ENCODE data around the gene B4GALT5.

B4GALT5 gene

DNA sequence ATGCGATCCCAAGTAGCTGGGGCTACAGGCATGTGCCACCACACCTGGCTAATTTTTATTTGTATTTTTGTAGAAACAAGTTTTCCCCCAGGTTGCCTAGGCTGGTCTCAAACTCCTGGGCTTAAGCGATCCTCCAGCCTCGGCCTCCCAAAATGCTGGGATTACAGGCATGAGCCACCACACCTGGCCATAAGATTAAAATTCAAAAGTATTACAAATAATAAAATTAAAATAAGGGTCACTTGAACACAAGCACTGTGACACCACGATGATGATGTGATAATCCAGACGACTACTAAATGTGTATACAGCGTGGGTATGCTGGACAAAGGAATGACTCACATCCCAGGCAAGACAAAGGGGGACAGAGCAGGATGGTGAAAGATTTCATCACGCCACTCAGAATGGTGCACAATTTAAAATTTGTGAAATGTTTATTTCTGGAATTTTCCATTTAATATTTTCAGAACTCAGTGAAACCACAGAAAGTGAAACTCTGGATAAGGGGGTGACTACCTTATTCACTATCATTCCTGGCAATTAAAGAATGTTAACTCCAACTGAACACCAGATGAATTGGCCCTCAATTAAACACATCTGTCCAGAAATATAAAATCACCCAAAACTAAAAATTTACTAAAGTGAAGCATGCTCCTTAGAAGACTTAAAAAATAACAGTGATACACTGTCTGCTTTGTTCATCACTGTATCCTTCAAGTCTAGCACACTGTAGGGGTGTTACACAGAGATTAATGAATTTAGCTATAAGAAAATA, 13.1 kb downstream of the B4GALT5 start:
- no peak for DNase-seq

DNA sequence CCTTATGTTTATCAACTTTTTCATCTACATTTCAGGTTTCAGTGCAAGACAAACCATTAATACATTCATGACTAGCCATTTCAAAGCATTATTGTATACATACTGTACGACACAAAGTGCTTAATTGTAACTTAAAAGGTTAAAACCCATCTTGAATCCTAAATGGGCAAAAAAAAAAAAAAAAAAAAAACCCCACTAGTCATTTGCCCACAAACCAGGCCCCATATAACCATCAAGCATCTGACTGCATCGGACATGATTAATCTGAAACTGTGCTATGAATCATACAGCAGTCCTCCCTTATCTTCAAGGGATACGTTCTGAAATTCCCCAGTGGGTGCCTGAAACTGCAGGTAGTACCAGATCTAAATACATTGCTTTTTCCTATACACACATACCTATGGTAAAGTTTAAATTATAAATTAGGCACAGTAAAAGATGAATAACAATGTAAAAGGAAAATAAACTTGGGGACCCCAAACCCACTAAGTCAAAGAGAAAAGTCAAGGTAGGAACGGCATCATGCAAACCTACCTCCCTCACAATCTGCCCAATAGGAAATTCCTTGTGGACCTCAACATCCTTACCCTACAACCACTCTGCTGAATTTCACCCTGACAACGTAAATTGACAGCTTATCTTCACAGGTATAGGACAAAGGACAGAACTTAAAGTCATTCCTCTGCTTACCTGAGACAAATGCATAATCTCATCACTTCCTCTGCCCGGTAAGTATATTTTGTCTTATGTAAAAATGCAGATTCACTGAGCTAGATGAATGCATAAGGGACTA, 14.3 kb downstream of the B4GALT5 start:
- no peak for DNase-seq

DNA sequence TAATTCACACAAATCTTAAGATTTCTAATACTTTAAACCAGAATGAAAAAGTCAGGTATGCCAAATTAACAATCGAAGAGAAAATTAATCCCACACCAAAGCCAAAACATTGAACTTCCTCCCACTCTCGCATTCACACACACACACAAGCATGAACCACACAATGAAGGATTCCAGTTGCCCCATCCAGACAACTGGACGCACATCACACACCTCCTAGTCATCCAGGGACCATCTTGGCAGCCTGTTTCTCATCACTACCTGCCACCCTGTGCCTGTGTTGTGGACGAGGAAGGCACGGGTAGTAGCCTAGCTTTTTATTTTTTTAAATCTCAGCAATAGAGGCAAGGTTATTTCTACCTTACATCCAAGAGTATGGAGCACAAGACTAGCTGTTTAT, 15.2 kb downstream of the B4GALT5 start:
- no peak for DNase-seq

DNA sequence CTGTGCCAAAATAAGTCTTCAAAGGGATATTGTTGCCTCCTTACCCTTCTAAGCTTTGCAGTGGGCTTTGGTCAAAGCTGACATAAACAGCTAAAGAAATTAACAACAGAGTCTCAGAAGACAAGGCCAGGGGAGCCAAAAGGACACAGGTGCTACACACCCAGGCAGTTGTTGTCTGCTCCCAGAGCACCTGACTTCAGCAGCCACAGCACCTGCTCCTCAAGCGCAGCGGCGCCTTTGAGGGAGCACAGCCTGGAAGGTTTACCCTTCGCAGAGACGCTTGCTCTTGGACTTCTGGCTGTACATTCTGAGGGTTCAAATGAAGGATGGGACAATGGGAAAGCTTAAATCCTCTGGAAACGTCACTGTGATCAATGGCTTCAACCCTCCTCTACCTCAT, 16.6 kb downstream of the B4GALT5 start:
- no peak for DNase-seq

DNA sequence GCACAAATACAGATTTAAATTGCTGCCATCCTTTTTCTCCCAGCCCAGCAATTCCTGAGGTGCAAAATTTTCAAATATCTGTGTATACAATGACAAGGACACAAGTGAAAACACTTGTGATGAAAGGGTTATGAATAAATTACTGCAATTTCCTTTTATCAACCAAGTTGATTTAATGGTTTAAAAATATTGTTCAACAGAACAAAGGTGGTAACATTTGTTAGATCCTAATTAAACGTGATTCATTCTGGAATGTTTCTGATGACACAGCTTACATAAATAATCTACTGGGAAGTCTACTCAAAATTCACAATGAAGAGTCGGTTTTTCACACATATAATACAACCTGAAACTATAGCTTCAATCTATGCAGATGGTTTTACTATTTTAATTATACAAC, 17.1 kb downstream of the B4GALT5 start:
- no peak for DNase-seq

DNA sequence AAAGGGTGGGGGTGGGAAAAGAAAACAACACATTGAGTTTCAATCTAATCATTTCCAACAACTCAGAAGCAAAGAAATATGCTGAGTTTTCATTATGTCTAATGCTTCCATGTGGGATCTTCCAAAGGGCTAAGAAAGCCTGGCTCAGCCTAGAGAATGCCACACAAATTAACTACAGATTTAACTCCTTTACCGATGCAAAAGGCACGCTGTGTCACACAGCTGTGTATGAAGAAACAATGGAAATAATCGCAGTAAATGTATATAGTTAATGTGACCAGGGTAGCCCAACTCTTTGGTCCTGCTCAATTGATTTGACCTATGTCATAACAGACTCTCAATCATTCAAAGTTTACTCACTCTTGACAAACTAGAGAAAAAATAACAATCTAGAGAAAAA, 17.8 kb downstream of the B4GALT5 start:
- no peak for DNase-seq

DNA sequence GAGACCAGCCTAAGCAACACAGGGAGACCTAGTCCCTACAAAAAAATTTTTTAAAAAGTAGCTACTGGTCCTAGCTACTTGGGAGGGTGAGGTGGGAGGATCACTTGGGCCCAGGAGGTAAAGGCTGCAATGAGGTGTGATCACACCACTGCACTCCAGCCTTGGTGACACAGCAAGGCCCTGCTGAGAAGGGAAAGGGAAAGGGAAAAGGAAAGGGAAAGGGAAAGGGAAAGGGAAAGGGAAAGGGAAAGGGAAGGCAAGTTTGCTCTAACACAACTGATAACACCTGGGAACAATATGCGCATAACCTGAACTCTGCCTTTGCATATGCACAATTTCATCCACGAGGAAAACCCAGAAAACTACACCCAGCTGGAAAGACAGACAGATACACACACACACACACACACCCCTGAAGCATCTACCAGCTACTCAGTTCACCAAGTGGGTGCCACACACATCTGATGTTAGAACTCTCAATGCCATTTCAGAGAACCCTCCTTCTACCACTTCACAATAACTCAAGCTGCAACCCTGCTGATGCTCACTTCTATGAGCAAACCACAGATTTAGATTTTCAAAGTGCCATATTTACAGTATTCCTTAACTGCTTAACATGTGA, 19.1 kb downstream of the B4GALT5 start:
- no peak for DNase-seq

DNA sequence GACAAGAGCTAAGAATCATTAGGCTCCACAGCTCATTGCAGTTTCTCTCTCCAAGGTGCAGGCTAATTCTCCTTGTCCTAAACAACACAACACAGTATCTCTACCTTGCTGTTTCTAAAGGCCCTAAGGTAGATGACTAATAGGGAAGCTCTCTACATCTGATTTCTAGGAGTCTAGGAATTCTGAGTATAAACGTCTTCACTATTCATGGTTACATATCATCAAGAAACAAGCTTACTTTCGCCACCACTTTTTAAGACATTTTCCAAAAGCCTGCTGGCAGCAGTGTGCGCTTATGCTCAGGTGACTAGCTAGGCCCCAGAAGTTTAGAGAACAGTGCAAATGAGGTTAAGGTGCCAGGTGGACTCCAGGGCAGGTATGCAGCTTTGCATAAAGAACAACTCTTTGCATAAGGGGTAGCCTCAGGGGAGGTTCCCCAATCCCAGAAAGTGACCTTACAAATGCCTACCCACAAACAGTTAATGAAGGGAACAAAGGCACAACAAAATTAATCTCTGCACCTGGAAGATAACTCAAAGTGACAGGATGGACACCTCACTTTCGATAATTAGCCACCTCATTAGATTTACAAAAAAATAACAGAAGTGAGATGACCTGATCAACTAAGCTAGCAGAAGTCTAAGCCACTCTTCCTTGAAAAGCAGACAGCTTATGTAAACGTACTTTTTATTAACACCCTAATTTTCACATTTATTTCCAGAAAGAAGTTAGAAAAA, 20.1 kb downstream of the B4GALT5 start:
- no peak for DNase-seq

DNA sequence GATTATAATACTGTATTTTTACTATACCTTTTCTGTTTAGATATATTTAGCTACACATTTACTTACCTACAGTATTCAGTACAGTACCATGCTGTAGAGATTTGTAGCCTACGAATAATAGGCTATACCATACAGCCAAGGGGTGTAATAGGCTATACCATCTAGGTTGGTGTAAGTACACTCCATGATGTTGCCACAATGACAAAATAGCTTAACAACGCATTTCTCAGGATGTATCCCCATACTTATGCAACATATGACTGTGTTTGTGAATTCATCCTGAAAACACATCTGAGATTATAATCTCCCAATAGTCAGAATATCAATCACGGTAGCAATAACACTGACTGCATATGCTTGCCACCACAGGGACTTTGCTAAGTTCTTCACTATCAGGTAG, 20.7 kb downstream of the B4GALT5 start:
- DNase-seq = no peak

DNA sequence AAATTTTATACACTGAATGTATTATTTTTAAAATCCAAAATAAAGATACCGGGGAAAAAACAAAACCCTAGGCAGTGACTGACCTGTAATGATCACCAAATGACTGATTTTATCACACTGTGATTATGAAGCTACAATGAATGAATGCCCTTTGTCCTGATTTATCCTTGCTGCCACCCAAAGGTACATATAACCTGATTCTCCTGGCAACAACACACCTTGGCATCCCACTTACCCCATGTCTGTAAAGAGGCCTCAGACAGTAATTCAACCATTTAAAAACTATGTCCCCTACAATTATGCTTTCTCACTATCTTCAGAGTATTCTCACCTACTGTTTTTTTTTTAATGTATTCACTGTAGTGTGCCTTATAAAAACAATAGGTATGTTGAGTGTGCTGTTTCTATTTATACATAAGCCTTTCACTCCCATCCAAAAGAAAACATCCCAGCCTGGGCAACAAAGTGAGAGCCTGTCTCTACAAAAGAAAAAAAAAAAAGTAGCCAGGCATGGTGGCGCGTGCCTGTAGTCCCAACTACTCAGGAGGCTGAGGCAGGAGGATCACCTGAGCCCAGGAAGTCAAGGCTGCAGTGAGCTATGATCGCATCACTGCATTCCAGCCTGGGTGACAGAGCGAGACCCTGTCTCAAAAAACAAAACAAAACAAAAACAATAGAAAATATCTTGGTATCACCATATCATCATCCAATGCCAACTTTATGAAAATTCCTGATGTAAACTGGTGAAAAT, 21.7 kb downstream of the B4GALT5 start:
- DNase-seq = no peak

DNA sequence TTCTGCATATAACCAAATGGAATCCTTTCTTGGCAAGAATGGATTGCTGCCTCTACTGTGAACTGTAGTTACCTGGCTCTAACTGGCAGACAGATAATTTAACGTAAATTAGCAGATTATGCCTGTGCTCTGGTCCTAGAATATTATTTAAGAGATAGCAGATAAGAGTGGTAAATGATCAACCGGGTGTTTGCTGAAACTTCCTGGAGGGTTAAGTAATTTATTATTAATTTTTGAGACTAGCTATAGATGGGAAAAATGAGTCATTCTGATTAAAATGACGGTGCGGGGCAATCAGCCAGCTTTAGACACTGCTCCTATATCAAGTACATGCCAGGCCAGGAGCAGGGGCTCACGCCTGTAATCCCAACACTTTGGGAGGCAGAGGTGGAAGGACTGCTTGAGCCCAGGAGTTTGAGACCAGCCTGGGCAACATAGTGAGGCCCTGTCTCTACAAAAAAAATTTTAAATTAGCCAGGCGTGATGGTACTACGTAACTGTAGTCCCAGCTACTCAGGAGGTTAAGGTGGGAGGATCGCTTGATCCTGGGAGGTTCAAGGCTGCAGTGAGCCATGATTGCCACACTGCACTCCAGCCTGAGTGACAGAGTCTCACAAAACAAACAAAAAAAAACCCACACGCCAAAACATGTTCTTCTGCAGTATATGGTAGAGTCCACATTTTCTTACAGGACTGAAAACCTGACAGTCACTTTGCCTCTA, 22.6 kb downstream of the B4GALT5 start:
- peak; percentile 27 for DNase-seq

DNA sequence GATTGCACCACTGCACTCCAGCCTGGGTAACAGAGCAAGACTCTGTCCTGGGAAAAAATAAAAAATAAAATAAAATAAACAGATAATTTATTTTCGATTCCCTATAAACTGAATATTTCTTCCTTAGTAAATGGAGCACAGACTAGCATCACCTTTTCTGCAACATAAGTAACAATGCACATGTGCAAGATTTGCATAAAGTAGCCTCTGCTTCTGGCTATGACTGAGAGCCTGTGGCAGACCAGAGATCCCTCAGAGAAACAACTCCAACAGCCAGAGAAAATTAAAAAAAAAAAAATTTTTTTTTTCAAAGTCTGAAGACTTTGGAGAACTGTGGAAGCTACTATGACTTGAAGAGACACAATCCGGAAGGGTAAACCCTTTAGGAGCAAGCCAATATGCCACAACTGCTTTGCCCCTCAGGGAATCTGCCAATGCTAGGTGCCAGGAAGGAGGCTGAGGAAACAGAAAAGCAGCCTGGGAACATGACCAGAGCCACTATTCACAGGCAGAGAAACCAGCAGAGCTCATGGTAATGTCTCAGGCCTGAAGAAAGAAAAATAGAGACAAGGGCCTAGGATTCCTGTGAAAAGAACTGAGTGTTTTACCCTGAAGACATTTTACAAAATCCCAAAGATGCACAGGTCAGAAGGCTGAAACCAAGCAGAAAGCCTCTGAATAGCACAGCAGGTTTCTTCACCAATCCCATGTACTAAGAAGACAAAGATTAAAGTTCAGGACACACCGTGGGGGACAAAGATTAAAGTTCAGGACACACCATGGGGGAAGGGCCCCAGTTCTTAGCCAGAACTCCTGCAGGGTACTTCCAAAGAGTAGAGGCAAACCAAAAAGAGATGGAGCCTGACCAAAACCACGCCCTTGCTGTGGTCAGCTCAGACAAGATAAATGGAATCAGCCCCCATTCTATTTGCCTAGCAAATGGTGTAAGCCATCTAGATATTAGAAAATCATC, 25.8 kb downstream of the B4GALT5 start:
- DNase-seq = no peak

DNA sequence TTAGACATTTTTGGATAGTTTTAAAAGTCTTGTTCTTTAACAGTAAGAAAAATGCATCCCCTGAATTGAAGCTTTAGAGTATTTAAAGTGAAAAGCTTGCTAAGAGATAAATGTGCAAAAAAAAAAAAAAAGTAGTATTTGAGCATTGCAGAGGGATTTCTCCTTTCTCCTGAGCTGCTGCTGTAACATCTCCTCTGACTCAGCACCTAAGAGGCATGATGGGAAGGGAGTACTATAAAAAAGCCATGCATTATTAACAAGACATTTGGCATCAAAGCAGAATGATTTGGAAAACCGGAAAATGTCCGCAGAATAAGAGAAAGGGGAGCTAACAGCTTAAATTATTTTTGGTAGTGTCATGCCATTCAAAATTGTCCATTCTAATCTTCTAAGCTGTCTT, 27.9 kb downstream of the B4GALT5 start:
- DNase-seq = no peak

DNA sequence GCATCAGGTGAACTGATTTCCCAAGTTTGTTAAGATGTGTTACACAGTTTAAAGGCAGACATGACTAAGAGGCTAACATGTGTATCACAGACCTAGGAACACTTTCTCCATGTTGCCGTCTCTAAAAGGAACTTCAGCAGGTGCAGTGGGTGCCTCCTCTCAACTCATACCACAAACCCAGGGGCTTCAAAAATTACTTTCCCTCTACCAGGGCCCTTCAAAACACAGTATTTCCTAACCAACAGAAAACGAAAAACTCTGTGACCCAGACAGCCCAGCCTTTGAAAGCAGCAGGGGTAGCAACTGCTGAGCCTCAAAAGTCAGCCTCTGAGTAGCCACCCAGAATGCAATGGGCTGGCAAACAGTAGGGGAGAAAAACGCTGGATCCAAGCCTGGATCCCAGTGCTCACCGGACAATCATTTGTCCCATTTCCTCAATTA, 28.5 kb downstream of the B4GALT5 start:
- DNase-seq = no peak

DNA sequence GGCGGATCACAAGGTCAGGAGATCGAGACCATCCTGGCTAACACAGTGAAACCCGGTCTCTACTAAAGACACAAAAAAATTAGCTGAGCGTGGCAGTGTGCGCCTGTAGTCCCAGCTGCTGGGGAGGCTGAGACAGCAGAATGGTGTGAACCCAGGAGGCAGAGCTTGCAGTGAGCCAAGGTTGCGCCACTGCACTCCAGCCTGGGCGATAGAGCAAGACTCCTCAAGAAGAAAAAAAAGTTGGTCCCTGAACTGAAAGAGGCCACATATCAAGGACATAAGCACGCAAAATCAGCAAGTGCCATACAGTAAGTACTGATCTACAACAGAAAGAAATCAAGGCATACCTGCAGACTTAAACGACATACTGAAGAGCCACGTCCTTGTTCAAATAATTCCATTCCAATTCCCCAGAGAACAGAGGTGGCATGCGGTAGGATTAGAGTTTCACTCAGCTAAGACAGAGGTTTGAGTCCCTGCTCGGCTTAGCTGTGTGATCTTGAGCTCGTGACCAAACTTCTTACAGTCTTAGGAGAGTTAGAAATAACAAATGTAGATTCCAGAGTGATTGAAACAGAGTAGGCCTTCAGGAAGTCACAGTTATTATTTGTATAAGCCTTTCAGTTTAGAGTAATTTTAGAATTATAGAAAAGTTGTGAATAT, 29.2 kb downstream of the B4GALT5 start:
- DNase-seq = no peak

DNA sequence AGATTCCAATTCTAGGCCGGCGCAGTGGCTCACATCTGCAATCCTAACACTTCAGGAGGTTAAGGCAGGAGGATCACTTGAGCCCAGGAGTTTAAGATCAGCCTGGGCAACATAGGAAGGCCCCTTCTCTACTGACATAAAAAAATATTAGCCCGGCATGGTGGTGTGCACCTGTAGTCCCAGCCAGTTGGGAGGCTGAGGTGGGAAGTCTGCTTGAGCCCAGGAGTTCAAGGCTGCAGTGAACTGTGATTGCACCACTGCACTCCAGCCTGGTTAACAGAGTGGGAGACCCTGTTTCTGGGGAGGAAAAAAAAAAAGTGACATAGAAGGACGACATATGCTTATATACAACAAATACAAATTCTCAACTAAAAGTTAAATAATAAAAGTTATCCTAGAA, 30.9 kb downstream of the B4GALT5 start:
- DNase-seq = no peak

DNA sequence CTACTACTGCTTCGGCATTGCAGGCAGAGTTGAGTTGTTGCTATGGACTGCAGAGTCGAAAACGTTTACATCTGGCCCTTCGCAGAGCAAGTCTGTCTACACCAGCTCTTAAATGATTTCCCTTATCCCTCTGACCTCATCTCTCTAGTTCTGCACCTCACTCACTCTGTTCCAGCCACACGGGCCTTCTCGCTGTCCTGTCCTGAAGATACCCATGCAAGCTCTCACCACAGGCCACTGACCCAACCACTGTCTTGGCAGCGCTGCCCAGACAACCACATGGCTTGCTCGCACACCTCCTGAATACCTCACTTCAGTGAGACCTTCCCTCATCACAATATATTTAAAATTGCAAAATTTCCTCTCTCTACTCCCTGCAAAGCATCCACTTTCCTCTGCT, 31.4 kb downstream of the B4GALT5 start:
- DNase-seq = no peak

DNA sequence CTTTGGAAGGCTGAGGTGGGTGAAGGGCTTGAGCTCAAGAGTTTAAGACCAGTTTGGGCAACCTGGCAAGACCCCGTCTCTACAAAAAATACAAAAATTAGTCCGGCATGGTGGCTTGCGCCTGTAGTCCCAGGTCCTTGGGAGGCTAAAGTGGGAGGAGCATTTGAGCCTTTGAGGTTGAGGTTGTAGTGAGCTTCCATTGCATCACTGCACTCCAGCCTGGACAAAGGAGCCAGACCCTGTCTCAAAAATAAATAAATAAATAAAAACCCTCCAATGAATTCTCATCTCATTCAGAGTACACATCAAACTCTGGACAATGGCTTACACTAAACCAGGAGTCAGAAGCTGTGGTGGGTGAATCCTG, 31.8 kb downstream of the B4GALT5 start:
- no peak for DNase-seq

DNA sequence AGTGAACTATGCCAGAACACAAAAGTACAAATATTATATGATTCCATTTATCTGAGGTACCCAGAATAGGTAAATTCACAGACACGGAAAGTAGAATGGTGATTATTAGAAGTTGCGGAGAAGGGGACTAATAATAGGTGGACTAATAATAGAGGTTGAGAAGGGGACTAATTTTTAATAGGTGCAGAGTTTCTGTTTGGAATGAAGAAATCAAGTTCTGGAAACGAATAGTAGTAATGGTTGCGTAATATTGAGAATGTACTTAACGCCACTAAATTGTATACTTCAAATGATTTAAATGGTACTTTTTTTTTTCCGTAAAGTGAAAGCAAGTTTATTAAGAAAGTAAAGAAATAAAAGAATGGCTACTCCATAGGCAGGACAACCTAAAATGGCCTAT, 33.2 kb downstream of the B4GALT5 start:
- DNase-seq = no peak

DNA sequence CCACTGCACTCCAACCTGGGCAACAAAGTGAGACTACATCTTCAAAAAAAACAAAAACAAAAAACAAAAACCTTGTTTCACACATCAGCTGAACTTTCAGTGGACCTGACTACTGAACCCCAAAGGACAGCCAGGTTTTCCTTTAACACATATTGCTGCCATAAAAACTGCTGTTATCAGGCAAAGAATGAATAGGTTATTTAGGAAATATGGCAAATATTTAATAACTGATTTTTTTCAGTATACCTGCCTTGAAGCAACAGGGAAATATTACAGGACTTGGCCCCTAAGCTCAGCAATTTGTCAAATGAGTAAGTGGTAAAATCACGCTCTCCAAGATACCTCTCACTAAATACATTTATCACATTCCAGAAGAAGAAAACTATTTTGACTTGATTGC, 34.0 kb downstream of the B4GALT5 start:
- no peak for DNase-seq
